Activated CD4-positive, alpha-beta T cell treated with anti-CD3 and anti-CD28 coated beads, Interleukin-2, amount 50 U/mL, for 4 hours (primary cell): ENCODE measurements around the gene PTPRC.

Source experiments
- DNase-seq, 2 experiments: peaks; one replicate each; pipeline ENCODE4 v3.0.0-alpha.2; 2020

The PTPRC gene

GRCh38 chr1:198649232-198649967, 10.6 kb downstream of the PTPRC start:
- DNase-seq, result no peak

GRCh38 chr1:198649968-198650338, 11.1 kb downstream of the PTPRC start:
- peak in 1 of 2 experiments; percentile 28 for DNase-seq

DNA sequence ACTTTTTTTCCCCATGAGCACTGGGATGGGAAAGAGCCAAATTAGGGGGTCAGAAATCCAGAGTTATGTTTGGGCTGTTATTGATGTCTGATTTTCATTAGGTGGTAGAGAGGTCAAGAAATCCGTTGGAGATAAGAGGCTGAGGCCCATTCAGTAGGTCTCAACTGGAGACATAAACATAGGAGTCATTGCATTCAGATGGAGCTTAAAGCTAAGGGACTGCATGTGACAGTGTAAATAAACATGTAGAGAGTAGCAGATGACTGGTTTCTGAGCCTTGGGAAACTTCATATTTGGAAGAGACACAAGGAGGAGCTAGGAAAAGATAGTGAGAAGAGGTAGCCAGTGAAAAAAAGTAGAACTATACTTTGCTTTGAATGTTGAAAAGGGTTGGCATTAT, 11.7 kb downstream of the PTPRC start:
- no peak for DNase-seq

DNA sequence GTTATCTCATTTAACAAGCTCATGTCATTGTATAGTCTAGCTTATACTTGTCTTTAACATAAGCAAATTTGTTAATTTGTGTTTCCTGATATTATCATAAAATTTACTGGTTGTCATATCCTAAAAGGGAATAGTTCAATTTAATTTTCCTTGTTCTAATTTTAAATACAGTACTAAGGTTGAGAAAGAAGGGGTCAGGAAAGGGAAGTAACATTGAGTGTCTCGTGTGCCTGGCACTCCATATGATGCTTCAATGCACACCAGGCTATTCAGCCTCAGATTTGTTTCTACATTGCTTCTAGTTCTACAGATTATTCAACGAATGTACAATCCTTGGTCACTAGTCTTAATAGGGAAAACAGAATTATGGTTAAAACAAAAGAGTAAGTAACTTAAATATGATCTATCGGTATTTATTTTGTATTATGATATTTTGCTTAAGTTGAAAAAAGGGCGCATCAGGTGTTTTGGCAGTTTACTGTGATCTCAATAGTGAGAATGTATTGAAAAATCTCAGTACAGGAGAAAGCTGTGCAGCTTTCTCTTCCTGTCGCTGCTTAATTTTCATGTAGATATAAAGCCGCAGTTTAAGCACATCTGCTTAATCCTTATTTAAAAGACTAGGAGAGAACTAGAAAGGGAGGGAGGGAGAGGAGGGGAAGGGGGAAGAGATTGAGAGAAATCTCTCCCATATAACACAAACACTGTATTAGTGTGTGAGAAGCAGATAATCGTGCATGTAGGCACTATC, 13.0 kb downstream of the PTPRC start:
- no peak for DNase-seq

DNA sequence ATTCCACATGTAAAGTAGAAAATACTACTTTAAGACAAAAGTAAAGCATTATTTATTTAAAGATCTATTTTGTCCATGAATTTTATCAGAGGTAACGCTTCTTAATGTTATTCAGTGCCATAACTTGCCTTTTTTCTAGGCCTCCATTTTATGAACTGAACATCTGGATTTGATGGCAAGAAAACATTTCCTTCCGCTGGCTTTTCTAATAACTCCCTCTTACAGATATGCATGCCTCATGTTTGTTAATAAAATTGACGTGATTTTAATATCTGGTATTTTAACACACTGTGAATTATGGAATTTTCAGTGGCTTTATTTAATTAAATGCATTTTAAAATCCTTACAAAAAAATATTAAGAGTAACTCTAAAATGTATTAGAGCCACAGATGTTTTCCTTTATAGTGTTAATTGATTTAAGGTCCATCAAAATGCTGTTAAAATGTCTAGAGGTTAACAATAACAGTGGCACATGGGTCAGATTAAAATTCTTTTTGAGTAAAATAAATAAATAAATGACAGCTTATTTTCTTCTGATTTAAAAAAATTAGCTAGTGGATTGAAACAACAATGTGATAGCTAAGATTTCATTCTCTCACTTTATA, 15.1 kb downstream of the PTPRC start:
- DNase-seq, result no peak

- no peak for DNase-seq
Observed at GRCh38 chr1:198655459-198656121, 16.8 kb downstream of the PTPRC start.

- peak; percentile 80 for DNase-seq
Observed at GRCh38 chr1:198656500-198656932, 17.7 kb downstream of the PTPRC start.

- no peak for DNase-seq
Observed at GRCh38 chr1:198657550-198658064, 18.8 kb downstream of the PTPRC start.

DNA sequence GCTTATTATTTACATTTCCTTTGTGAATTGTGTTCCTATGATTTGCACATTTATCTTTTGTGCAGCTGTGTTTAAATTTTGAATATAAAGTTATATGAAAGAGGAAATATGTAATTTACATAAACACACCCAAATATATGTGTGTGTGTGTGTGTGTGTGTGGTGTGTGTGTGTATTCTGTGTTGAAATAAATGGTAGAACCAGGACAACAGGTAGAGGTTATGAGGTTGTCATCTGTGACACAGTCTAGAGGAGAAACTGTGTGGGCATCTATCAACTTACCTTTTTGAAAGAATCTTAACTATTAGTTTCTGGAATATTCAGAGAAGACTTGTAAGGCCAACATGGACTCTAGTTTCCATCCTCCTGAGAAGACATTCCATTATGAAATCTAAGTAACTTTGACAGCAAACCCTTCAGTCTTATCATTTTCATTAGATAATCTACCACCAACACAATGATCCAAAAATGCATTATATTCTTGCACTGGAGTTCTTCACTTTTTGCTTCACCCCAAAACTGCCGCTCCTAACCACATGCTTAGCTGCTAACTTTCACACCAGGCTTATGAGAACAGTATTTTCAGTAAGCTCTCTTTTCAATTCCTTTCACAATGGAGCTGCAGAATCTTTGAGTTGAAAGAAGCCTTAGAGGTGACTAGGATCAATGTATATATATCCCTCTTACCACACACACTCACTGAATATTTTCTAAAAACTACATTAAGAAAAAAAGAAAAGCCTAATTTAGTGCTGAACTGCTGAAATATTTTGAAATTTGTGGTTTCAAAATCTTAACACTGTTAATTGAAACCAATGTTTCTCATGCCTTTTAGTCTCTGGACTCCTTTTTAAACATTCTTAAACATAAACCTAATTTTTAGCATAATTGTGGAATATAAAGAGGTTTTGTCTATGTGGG, 21.8 kb downstream of the PTPRC start:
- no peak for DNase-seq

GRCh38 chr1:198662821-198663220, 24.0 kb downstream of the PTPRC start:
- DNase-seq, result no peak

DNA sequence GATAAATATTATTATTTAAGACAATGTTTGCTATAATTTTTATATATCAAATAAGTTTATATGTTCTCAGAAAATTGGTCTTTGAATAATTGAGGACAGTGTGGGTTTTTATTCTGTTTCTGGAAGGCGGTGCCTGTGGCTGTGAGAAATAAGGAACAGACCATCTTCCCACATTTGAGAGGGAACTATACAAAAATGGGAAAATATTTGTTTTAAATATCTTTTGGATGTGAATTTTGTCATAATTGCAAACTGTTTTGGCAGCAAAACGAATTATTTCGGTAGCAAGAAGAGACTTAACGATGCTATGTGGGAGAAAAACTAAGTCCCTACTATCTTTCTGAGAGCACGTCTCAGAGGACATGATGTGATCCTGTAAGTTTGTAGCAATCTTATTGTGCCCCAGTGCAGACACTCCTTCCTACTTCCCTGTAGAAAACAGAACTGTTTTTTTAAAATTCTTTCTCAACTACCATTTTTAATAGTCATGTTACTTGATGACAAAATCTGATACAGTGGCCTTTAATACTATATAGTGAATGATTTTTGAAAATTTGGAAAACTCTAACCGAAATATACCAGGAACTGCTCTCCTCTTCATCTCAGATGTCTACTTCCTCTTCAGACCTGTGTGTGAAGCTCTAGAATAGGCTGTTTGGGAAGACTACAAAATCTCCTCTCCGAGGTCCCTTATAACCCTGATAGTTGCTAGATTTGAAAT, 25.4 kb downstream of the PTPRC start:
- DNase-seq, result no peak

DNA sequence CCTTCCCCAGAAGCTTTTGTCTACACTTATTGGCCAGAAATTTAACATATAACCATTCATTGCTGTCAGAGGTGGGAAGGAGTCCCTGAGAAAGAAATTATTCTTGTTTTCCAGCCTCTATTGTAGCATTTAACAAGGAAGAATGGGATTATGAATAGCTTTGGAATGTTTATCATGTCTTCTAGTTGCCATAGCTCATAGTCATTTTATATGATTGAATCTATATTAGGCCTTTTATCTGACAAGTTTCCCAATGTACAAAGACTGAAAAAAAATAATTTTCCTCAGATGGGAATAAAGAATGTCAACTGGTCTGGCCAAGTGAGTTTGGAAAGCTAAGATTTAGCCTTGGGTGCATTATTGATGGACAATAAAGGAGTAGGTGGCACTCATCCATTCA, 28.3 kb downstream of the PTPRC start:
- no peak for DNase-seq

GRCh38 chr1:198667807-198668206, 29.0 kb downstream of the PTPRC start:
- DNase-seq, result no peak

DNA sequence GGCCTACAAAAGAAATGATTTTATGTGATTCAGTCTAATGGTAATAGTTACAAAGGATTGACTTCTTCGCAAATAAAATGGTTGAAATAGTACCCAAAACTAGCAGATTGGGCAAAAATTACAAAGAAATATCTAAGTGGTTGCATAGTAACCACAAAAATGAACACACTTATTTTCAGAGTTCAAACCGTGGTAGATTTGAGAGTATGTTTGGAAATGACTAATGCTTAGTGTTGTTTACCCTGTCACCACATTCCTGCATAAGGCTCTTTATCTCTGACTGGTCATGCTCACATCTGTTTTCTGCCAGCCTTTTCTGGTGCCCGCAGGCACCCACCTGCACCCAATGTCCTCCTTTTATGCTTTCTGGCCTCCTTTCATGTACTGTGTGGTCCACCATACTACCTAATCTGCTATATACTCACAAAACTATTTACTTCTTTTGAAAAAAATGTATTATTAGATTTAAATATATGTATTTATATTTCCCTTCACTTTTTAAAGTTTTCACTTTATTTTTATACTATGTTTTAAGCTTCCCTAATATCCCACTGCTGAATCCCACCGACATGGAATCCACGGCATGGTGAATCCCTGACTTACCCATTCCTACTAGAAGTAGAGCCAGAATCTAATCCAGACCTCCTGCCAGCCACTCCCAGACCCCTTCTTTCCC, 30.3 kb downstream of the PTPRC start:
- no peak for DNase-seq

GRCh38 chr1:198669771-198670170, 30.9 kb downstream of the PTPRC start:
- DNase-seq, result no peak

GRCh38 chr1:198671136-198671535, 32.3 kb downstream of the PTPRC start:
- DNase-seq, result no peak

- no peak for DNase-seq
Observed at GRCh38 chr1:198672124-198672523, 33.3 kb downstream of the PTPRC start.

GRCh38 chr1:198674009-198674408, 35.2 kb downstream of the PTPRC start:
- no peak for DNase-seq

- no peak for DNase-seq
Observed at GRCh38 chr1:198676253-198676652, 37.4 kb downstream of the PTPRC start.

GRCh38 chr1:198677027-198677426, 38.2 kb downstream of the PTPRC start:
- no peak for DNase-seq

DNA sequence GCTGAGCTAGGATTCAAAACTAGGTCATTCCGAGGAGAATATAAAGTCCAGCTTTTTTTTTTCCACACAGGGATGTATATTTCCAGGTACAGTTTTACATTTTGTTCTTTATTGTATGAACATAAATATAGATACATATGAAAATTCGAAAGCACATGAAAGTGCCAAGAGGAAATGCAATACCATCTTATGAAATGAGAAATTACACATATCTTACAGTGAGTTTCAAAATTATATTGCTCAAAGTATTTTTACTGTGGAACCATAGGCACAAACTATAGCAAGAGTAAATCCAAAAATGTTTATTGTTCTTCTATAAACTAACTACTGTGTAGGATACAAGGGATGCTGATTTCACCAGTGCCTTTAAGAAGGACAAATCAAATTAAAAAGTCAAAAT, 39.0 kb downstream of the PTPRC start:
- DNase-seq, result no peak
